GM12878 (cell line): ENCODE measurements around the gene CCDC88C. TPM values are rescaled to one million over a fixed set of nuclear protein-coding genes. Genes with fewer than 3 reads are reported as not detected.

Source experiments
- ATAC-seq: fragments of 200-7000 bp; cut with Tn5 transposase; 3 replicates; pipeline ENCODE4 v1.9.1; 2020; ENCODE audit warnings: mild to moderate bottlenecking, moderate library complexity
- BruUV-seq: library from RNA; stranded (reverse); fragments of 400-500 nt; replicated peaks from 2 replicates; lab custom pipeline; 2021; lab: Mats Ljungman, UMichigan
- CTCF ChIA-PET: fragments of 300-600 bp; sonication (Branson Sonifier 250); formaldehyde crosslinking; extraction: SDS; loops from one replicate; lab custom pipeline; 2021; ENCODE audit warnings: inconsistent platforms; lab: Yijun Ruan, JAX
- POLR2A ChIA-PET: fragments of 350-600 bp; formaldehyde crosslinking; extraction: SDS; loops from one replicate; lab custom pipeline; 2021; ENCODE audit warnings: inconsistent platforms; lab: Charles Lee
- RAD21 ChIA-PET: fragments of 300-600 bp; sonication (Branson Sonifier 250); formaldehyde crosslinking; loops from one replicate; lab custom pipeline; 2023; ENCODE audit warnings: antibody characterized with exemption; ENCODE audit not compliant: unreplicated experiment; lab: Charles Lee
- SMC1A ChIA-PET: fragments of 300-600 bp; sonication (Branson Sonifier 250); formaldehyde crosslinking; loops from one replicate; lab custom pipeline; 2023; ENCODE audit not compliant: unreplicated experiment, uncharacterized antibody; lab: Charles Lee
- DNase-seq: peaks from one replicate; pipeline ENCODE4 v3.0.0-alpha.2; 2011; ENCODE audit warnings: low read depth, low spot score
- FAIRE-seq: peaks from 3 replicates; lab custom pipeline; 2011; peaks lifted over from hg19 to GRCh38; lab: Jason Lieb, UNC
- H2AFZ ChIP-seq: 2 replicates; pipeline ENCODE4 v1.6.0; 2011; ENCODE audit warnings: low read depth, low read length, control low read depth; ENCODE audit not compliant: control insufficient read depth
- H3K27ac ChIP-seq: 2 replicates; pipeline ENCODE4 v1.5.1; 2011; ENCODE audit warnings: control low read depth; ENCODE audit not compliant: control insufficient read depth, insufficient read depth
- H3K27me3 ChIP-seq, 2 experiments: replicated peaks in 1 of 2; 2 replicates each; pipeline versions ENCODE4 v1.6.0 to v1.6.1; 2011; ENCODE audit warnings: low read length in 1 of 2; ENCODE audit not compliant: control insufficient read depth in 2 of 2, insufficient read depth in 2 of 2
- H3K36me3 ChIP-seq, 2 experiments: 2 replicates each; pipeline ENCODE4 v1.5.1; 2011; ENCODE audit warnings: low read length in 1 of 2; ENCODE audit not compliant: control insufficient read depth in 2 of 2, insufficient read depth in 2 of 2
- H3K4me1 ChIP-seq: 2 replicates; pipeline ENCODE4 v1.6.1; 2011; ENCODE audit warnings: mild to moderate bottlenecking, low read length, moderate library complexity, mixed read lengths; ENCODE audit not compliant: control insufficient read depth, insufficient read depth
- H3K4me2 ChIP-seq: 2 replicates; pipeline ENCODE4 v1.6.0; 2011; ENCODE audit warnings: control low read depth; ENCODE audit not compliant: control insufficient read depth, insufficient read depth
- H3K4me3 ChIP-seq: fragments of 200-600 bp; sonication (generic); 2 replicates; pipeline ENCODE4 v1.5.1; 2016
- H3K79me2 ChIP-seq: 2 replicates; pipeline ENCODE4 v1.6.0; 2011; ENCODE audit warnings: low read length; ENCODE audit not compliant: control insufficient read depth, insufficient read depth
- H3K9ac ChIP-seq: 2 replicates; pipeline ENCODE4 v1.8.0; 2011; ENCODE audit warnings: low read length, control low read depth, mixed read lengths; ENCODE audit not compliant: control insufficient read depth, insufficient read depth
- H3K9me3 ChIP-seq: replicated peaks from 3 replicates; pipeline ENCODE4 v1.5.1; 2011; ENCODE audit warnings: mild to moderate bottlenecking, low read length; ENCODE audit not compliant: control insufficient read depth, insufficient read depth
- H4K20me1 ChIP-seq: 2 replicates; pipeline ENCODE4 v1.6.0; 2011; ENCODE audit not compliant: control insufficient read depth, insufficient read depth
- BCL11A ChIP-seq: IDR thresholded peaks from 2 replicates; pipeline ENCODE4 v1.6.1; 2011; ENCODE audit warnings: low read depth, low read length
- CBFB ChIP-seq: IDR thresholded peaks from 2 replicates; pipeline ENCODE4 v1.6.1; 2016; ENCODE audit warnings: antibody characterized with exemption, low read depth
- CREM ChIP-seq: IDR thresholded peaks from 2 replicates; pipeline ENCODE4 v1.6.1; 2014; ENCODE audit warnings: antibody characterized with exemption, low read depth
- ETV6 ChIP-seq, 2 experiments: fragments of 450-650 bp in 1 of 2; IDR thresholded peaks in 1 of 2; conservative IDR thresholded peaks in 1 of 2; 2 replicates each; pipeline ENCODE4 v1.6.1; 2014; ENCODE audit warnings: antibody characterized with exemption in 1 of 2, borderline replicate concordance in 1 of 2, low read depth in 1 of 2, mild to moderate bottlenecking in 1 of 2, moderate library complexity in 1 of 2
- FOXK2 ChIP-seq: fragments of 450-650 bp; IDR thresholded peaks from 2 replicates; pipeline ENCODE4 v1.6.1; 2017; ENCODE audit warnings: mild to moderate bottlenecking, moderate library complexity
- JUNB ChIP-seq: IDR thresholded peaks from 2 replicates; pipeline ENCODE4 v1.6.1; 2016; ENCODE audit warnings: antibody characterized with exemption, mild to moderate bottlenecking
- NR2C1 ChIP-seq: fragments of 450-650 bp; IDR thresholded peaks from 2 replicates; pipeline ENCODE4 v1.6.1; 2017; ENCODE audit warnings: antibody characterized with exemption, mild to moderate bottlenecking, moderate library complexity
- NR2F1 ChIP-seq: fragments of 450-650 bp; conservative IDR thresholded peaks from 2 replicates; pipeline ENCODE4 v1.6.1; 2017; ENCODE audit warnings: mild to moderate bottlenecking
- PML ChIP-seq: IDR thresholded peaks from 2 replicates; pipeline ENCODE4 v1.6.1; 2012; ENCODE audit warnings: low read length, inconsistent platforms
- POLR2AphosphoS5 ChIP-seq: IDR thresholded peaks from 2 replicates; pipeline ENCODE4 v1.6.1; 2011; ENCODE audit warnings: mild to moderate bottlenecking, low read length, inconsistent platforms
- SMC3 ChIP-seq: IDR thresholded peaks from 2 replicates; pipeline ENCODE4 v1.6.1; 2011; ENCODE audit warnings: low read length, improper control_type of control experiment, borderline replicate concordance
- SP1 ChIP-seq: IDR thresholded peaks from one replicate; pipeline ENCODE4 v1.6.1; 2011; ENCODE audit warnings: low read depth, low read length
- ZZZ3 ChIP-seq: IDR thresholded peaks from 2 replicates; pipeline ENCODE4 v1.6.1; 2011; ENCODE audit warnings: low read depth; ENCODE audit not compliant: control insufficient read depth, insufficient read length
- WGBS: methylation state at CpG from one replicate; pipeline ENCODE4 v1.1.6; 2016; ENCODE audit warnings: low lambda C conversion rate; ENCODE audit not compliant: insufficient replicate concordance, insufficient coverage; ENCODE audit errors: missing lambda C conversion rate; 5-methylcytosine and 5-hydroxymethylcytosine counted together
- in situ Hi-C: fragments of 300-500 bp; cut with MboI; formaldehyde crosslinking; loops from 9 replicates; pipeline ENCODE4 v1.14.3; 2018; ENCODE audit warnings: mixed read lengths
- intact Hi-C: fragments of 100-400 bp; cut with micrococcal nuclease; formaldehyde crosslinking; loops from one replicate; pipeline ENCODE4 v1.14.2; 2022; ENCODE audit not compliant: unreplicated experiment
- polyA plus RNA-seq, 11 experiments: library from polyadenylated mRNA; depleted of rRNA in 4 of 11; unstranded in 6 of 11; stranded (reverse) in 5 of 11; fragments of >200 nt; fragmentation: Nextera tagmentation in 4 of 11; fragmentation: Illumina TruSeq in 1 of 11; extraction: Ambion mirVana in 4 of 11; extraction: Trizol in 1 of 11; gene quantifications; 1 replicate in 1 of 11; 2 replicates in 10 of 11; pipeline versions ENCODE4 v1.2.1 to v1.2.3, GENCODE V29; 2011 to 2016; ENCODE audit warnings: inconsistent platforms in 2 of 11, missing spikeins in 2 of 11, low read depth in 1 of 11
- total RNA-seq, 4 experiments: library from RNA; depleted of rRNA in 3 of 4; stranded (reverse); fragments of >200 nt in 3 of 4; fragmentation: Illumina TruSeq in 1 of 4; extraction: Trizol in 1 of 4; gene quantifications; 2 replicates each; pipeline versions ENCODE4 v1.2.1 to v1.2.3, GENCODE V29; 2013 to 2021

The CCDC88C gene
- total and polyA plus RNA-seq, 10 of the 15 experiments (the other 5 are each of a cell fraction or from before 2014, with no cell fraction given) = 4.0 to 79.6 (median 36.6) TPM

DNA sequence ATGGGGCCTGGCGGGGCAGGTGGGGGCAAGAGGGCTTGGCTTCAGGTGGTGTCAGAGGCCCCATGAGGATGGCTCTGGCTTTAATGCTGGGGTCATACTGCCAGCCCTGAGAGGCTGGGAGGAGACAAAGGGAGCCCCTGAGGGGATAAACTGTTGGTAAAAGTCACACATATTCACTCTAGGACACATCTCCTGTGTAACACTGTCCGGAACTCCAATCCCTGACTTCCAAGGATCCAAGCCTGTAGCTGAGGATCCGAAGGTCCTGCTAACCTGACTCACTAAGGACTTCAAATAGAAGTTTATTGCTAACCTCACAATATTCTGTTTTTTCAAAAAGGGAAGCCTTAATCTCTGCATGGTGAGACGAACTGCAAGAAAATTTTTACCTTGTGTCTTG lies 134.0 kb downstream of the CCDC88C start:
- Histone ChIP-seq H4K20me1 (no peaks in the 10 kb centered on the region; the same call in 1 of the 2 replicates), H2AFZ (no peak overlapping the region), H3K4me2 (no peak overlapping the region), H3K4me1 (no peaks in the 10 kb centered on the region), H3K9me3 (no peaks in the 10 kb centered on the region), H3K9ac (no peak overlapping the region), H3K79me2 (no peaks in the 10 kb centered on the region), H3K27me3 (no peaks in the 10 kb centered on the region), H3K36me3 (peaks cover 51 to 54% of the 10 kb centered on the region in 2 experiments), H3K27ac (no peak overlapping the region), H3K4me3 (no peak overlapping the region)
- ATAC-seq (no peak), FAIRE-seq (no peak), DNase-seq (no peak)
- 100% methylated on average over 4 of the region's 4 CpGs for WGBS
- ChIA-PET RAD21 (no interaction called here), SMC1A (interaction anchor here (1.1 kb wide), 1 partner anchor 107 kb away, joined by 4 read pairs; no protein-coding TSS in a partner anchor), POLR2A (no interaction called here), CTCF (interaction anchor here (11.1 kb wide), 1 partner anchor 107 kb away, joined by 211 read pairs; no protein-coding TSS in a partner anchor)
- TF ChIP-seq ZZZ3 = no peak
- no peak for TF ChIP-seq NR2C1
- TF ChIP-seq SP1 = no peak
- TF ChIP-seq SMC3 = no peak
- no peak for TF ChIP-seq ETV6 (conservative IDR thresholded peaks at IDR 0.05 in 1 of 2, IDR thresholded peaks at IDR 0.05 in 1 of 2; ENCODE audit: borderline replicate concordance in 1 of 2, low read depth in 1 of 2)
- TF ChIP-seq NR2F1 = no peak
- TF ChIP-seq CREM = no peak
- TF ChIP-seq POLR2AphosphoS5 = no peak
- no peak for TF ChIP-seq PML
- TF ChIP-seq BCL11A = no peak
- no peak for TF ChIP-seq FOXK2
- TF ChIP-seq CBFB = no peak
- TF ChIP-seq JUNB = no peak
- intact Hi-C loops = no loop called here
- BruUV-seq = no TSS peak
- in situ Hi-C loops = no loop called here
